GM21528 (cell line): ENCODE measurements around the gene ELL.

ENCODE experiments used
- ATAC-seq: cut with Tn5 transposase; IDR thresholded peaks from one replicate; pipeline ENCODE4 v1.9.1; 2021; ENCODE audit warnings: mild to moderate bottlenecking, moderate library complexity; ENCODE audit not compliant: unreplicated experiment, low FRiP score

ELL gene

DNA sequence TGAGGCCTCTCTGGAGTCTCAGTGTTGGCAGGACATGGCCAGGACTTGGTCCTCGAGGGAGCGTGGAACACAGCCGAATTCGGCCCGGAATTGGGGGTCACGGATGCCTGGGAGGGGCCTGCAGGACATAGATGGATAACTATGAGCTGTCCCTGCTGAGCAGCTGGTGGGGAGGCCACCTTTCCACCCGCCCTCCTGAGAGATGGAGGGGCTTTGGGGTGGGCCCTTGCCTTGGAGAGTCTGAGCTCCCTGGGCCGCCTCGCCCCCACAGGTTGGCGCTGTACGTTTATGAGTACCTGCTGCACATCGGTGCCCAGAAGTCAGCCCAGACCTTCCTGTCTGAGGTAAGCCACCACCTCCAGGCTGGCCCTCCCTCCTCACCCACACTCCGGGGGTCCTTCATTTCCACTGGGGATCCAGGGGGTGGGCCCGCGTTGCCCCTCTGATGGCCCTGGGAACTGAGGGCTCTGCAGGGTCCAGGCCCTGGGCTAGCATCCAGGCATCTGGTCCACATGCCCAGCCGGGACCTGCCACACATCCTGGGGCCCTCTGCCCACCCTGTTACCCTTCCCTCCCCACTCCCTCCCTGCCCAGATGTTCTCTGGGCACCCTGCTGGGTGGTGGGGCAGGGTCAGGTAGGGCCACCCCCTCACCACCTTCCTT, 94.7 kb downstream of the ELL start:
- no peak for ATAC-seq

DNA sequence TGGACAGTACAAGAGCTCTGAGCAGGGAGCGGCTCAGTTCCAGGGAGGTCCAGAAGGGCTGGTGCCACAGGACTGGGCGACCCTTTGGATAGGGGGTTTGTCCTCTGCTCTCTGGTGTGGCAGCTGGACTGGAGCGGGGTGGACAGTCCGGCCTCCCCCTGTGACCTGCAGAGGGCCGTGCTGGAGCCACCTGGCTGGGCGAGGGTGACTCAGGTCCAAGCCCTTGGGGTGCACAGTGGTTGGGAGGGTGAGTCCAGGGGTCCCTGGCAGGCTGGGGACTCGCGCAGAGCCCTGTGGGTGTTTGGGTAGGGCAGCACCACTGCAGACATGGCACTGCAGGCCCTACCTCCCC, 95.5 kb downstream of the ELL start:
- ATAC-seq = no peak

DNA sequence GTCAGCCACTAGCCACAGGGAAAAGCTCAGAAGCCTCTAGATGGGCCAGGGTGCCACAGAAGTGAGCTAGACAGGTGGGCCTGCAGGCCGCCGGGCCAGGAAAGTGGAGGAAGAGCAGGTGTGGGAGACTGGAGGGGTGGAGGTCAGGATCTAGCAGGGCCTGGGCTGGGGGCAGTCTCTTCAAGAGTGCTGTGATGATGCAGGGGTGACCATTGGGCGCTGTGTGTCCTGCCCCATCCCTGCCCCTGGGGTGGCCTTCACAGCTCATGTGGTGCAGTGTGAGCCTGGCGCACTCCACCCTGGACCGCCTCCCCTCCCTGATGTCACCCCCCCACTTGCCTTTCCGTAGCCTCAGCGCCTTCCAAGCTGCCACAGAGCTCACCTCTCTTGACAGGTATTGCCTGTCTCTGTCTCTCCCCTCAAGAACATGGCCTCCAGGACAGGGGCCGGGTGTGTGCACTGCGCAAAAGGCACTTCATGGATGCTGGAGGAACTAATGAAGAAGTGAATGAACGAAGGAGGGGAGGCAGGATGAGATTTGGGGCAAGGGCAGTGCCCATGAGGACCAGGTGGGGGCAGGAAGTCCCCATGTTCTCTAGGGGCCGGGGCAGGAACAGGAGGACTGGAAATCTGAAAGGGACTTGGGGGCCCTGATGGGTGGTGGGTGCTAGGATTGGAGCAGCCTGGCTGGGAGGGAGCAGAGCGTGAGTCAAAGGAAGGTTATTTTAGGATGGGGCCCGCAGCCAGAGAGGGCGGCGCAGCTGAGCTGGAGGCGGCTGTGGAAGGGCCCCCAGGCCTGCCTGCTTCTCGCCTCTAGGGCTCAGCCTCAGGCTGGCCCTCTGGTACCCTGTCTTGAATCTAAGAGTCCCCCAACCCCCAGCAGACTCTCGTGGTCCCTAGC, 96.1 kb downstream of the ELL start:
- ATAC-seq = no peak

DNA sequence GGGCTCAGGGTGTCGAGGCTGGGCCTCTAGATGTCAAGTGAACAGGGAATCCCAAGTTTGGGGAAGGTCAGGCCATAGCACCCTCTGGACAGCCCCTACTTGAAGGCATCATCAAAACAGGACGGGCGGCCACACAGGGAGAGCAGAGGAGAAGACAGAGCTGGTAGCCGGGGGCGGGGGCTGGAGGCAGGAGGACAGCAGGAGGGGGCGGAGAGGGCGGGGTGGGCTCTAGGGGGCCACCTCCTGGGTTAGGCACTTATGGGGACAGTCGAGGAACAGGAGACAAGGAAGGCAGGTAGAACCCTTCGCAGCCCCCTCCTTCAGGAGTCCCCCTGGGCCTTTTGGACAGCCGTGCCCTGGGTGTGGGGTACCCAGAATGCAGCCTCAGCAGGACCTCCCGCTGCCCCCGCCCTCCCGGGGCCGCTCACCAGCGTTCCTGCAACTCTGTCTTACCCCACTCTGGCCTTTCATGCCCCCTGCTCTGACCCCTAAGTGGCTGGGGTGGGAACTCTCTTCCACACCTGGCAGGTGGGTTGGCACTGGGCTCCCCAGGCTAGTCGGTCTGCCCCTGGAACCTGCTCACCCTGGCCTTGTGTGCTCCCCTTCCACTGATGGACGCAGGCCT, 96.9 kb downstream of the ELL start:
- no peak for ATAC-seq

DNA sequence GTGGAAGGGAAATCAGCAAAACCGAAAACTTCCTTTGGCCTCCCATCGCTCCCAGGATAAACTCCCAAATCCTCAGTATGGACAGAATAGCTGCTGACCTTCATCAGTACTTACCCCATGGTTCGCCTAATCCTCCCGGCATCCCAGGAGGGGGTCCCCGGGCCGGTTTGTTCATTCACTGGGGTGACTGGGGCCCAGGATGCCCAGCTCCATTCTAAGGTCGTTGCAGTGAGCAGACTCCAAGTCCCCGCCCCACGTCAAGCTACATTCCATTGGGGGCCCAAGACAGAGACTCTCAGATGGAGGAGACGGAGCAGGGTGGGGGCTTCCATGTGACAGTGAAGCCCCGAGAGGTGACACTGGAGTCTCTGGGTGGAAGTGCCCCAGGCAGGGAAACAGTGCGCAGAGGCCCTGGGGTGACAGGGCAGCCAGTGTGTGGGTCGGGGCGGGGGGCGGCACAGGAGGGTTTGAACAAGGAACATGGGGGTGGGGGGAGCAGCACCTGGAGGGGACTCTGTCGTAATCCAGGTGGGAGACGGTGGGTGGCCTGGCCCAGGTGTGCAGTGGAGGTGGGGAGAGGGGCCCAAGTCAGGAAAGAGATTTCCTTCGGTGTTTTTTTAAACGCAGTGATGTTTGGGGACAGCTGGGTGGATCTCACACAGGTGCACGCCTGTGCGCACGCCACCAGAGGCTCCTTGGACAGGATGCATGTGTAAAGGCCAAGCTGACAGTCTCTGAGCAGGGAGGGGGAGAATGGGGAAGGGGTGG, 97.6 kb downstream of the ELL start:
- ATAC-seq = no peak

DNA sequence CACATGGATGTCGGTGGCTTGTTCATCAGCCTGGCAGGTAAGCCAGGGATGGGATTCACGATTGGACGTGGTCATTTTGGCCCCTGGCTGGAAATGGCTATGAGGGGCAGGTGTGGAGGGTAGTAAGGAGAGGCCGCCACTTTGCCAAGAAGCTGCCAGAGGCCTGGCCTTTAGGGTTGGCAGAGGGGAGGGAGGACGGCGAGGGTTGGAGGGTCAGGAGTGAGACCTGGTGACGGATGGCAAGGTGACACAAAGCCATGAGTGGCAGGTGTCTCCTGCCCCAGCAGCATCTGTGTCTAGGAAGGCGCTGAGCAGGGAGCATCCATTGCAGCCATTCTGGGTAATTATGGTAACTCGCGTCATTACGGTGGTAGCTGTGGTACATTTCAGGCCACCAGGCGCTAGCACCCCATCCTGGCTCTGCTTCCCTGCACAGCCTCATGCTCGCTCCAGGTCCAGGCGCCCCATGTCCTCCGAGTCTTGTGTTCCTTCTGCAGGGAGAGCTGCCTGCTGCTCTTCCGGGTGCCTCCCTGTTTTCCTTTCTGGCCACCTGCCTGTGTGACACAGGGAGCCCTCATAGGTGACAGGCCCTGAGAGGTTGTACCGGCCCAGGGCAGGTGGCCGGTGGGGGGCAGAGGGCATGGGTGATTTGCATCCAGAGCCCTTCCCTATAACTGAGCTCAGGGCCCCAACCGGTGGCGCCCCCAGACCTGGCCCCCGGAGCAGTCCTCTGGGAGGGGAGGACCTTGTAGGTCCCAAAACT, 98.4 kb downstream of the ELL start:
- no peak for ATAC-seq

DNA sequence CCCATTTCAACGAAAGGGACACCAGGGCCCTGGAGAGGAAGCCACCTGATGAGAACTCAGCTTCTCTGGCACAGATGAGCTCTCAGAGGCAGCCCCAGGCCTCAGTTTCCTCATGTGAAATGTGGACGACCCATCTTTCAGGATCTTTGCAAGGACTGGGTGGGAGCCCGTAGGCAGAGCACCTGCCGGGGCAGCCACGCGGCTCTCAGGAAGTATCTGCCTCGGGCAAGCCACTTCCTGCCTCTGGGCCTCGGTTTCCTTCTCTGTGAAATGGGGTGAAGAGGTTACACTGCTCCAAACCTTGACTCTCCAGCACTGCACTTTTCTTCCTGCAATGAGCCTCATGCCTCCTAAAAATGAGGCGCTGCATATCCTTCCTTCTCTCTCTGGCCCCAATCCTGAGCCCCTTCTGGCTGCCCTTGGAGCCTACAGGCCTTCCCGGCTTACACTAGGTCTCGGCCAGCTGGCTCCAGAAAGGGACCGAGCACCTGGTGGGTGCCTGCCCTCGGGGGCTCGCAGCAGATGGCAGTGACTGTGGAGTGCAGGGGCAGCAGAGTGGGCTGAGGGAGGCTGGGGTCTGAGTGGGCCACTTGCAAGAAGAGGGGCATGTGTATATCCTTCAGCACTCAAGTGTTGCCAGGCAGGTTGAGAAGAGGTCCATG, 99.2 kb downstream of the ELL start:
- no peak for ATAC-seq

DNA sequence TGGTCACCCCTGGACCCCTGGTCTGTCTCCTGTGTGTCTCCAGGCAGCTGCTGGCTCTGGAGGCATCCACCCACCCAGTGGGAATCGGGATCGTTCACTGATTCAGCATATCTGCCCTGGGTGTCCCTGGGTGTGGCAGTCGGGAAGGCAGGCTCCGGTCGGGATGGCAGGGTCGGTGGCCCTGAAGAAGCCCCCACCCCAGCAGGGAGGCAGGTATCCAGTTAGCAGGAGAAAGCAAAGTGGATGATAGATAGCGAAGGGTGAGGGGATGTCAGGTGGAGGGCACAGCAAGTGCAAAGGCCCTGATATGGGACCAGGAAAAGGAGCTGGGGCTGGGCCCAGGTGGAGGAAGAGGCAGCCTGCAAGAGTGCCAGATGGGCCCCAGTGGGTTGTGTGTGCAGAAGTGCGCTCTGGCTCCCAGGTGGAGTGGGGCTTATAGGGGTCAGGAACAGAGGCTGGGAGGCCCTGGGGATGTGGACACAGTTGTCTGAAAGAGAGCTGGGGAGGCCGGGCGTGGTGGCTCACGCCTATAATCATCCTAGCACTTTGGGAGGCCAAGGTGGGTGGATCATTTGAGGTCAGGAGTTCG, 100.4 kb downstream of the ELL start:
- ATAC-seq = no peak

DNA sequence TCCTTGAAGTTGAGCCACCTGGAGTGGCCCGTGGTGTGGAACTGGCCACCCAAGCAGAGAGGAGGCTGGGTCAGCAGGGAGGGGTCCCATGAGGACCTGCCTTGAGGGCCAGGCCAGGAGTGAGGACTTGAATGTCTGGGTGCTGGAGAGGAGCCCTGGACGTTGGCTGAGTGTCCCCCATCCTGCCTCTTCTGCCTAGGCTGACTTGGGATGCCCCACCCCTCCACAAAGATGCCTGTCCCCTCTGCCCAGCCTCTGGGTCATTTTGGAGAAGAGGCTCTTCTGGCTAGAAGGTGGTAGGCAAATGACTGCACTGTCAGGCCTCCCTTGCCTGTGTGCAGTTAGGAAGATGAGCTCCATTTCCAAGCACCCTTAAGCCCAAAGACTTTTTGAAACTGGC, 100.9 kb downstream of the ELL start:
- ATAC-seq = no peak

DNA sequence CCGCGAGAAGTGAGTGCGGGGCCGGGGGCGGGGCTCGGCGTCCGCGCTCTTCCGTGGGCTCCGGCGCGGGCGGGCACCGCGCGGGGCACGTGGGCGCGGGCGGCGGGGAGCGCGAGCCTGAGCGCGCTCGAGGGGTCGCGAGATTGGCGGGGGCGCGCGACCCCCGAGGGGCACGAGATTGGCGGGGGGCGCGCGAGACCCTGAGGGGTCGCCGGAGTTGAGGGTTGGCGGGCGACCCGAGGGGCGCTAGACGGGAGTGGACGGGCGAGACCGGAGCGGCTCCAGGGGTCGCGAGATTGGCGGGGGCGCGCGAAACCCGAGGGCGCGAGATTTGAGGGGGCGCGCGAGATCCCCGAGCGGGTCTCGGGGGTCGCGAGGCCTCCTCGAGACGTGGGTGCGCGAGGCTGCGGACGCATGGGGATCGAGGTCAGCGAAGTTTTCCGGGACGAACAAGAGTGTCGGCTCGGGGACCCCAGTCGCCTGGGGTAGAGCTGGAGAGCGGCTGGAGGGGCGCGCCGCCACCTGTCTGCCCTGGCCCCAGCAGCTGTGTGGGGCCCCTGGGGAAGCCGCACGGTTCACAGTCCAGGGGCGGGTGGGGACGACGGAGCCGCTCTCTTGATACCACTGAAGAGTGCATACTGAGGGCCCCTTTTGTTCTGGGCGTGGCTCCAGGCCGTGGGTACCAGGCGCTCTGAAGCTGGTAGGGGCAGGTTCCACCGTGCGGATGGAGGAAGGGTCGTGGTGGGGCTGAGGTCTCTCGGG, 102.0 kb downstream of the ELL start:
- peak; percentile 12 for ATAC-seq

DNA sequence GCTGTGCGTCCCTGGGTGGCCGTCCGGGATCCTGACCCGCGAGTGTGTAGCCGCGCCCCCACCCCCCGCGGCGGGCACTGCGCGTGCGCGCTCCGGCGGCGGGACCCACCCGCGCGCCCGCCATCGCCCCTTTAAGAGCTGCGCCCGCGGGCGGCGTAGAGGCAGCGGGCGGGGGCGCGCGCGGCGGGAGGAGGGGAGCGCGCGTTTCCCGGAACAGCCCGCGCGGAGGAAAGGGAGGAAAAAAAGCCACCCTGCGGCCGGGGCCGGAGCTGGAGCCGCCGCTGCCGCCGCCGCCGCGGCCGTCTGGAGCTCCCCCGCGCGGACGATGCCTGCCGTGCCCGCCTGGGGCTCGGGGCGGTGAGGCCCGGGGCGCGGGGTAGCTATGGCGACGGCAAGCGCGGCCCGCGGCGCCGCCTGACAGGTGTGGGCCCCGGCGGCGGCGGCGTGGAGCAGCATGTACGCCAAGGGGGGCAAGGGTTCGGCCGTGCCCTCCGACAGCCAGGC, 102.6 kb downstream of the ELL start, which contains the start of gene SSBP4:
Gene SSBP4 (plus strand): TSS at position 204 of the 504 bp plus-strand sequence. CDS start 251 bp downstream, at position 455.
- peak; percentile 37 for ATAC-seq

DNA sequence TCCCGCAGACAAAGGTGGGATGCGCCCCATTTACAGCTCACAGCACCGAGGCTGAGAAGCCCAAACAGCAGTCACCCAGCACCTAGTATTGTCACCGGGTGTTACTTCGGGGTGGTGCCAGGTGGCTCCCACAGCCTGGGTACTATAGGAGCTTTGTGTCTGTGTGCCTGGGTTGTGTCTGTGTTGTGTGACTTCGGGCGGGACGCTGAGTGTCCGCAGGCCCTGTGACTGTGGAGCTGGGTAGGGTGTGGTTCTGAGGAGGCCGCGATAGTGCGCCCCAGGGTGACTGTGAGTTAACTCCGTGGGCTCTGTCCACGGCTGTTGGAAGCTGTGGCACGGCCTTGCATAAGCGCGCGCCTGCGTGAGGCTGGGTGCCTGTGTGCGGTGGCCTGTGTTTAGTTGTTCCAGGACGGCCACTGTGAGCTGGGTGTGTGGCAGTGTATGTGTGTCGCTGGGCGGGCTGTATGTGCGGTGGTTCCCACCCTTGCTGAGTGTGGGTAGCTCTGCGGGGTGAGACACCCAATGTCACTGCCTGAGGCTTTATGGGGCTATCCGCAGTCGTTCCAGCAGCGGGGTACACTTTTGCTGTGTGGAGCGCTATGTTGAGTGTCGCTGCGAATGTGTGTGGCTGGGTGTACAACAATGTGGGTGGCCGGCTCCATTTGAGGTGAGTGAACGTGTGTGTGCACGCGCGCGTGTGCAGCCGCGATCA, 103.2 kb downstream of the ELL start:
- ATAC-seq = no peak

DNA sequence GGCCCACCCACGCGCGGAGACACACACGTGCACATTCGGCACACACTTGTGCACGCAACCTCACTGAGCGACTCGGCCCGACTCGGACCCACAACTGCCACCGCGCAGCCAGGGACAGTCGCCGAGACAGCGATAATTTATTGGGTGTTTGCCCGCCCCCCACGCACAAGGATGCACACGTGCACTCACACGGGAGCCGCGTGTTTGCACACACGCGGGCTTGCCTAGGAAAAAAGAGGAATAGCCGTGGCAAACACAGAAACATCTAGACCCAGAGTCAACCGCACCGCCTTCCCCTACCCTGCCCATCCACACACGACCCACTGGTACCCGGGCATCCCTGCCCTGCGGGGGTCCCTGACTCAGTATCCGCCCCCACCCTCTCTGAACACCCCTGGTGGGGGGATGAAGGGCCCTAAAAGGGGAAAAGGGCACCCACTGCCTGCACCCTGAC, 103.8 kb downstream of the ELL start:
- ATAC-seq = no peak

DNA sequence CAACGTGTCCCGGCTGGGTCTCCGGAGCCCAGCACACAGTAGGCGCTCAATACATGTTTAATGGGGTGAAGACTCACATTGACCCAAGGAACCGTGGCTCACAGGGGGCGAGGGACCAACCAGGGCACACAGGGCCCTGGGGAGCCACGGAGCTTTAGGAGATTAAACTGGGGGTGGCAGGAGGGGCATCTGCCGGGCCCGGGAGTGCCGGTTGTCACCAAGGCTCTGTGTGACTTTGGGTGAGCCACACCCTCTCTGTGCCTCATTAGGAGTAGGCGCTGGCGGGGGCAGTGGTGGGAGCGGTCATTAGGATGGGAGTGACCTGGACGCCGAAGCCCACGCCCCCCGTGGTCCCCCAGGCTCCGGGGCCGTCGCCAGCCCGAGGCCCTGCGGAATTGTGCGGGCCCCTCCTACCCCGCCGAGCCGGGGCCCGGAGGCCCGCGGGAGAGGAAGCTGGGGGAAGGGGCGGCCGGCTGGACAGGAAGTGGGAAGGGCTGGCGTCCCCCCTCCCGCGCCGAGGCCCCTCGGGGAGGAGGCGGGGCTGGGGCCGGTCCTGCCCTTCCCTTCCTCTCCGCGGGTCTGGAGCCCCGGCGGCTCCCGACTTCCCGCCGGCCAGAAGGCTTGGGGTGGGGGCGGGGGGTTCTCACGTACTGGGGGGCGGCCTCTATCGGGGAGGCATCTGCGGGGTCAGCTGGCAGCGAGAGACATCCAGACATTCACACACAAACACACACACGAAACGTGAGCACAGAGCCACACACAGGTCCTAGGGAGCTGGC, 104.4 kb downstream of the ELL start:
- no peak for ATAC-seq

DNA sequence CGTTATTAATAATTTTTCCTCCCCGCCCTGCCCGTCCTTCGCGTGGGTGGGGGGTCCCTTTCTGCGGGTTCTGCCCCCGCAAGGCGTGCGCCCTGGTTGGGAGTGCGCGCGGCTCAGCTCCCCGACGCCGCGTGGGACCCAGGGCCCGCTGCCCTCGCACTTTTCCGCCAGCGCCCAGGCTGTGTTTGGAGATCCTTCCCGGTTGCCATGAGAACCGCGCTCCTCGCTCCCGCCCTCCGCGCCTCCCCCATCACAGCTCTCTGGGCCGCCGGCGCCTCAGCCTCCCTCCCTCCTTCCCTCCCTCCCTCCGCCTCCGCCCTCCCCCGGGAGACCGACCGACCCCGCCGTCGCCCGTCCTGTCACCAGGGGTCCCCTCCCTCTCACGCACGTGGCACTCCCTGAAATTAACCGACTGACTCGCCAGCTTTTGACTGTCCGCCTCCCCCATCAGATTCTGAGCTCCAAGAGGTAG, 105.1 kb downstream of the ELL start:
- no peak for ATAC-seq

DNA sequence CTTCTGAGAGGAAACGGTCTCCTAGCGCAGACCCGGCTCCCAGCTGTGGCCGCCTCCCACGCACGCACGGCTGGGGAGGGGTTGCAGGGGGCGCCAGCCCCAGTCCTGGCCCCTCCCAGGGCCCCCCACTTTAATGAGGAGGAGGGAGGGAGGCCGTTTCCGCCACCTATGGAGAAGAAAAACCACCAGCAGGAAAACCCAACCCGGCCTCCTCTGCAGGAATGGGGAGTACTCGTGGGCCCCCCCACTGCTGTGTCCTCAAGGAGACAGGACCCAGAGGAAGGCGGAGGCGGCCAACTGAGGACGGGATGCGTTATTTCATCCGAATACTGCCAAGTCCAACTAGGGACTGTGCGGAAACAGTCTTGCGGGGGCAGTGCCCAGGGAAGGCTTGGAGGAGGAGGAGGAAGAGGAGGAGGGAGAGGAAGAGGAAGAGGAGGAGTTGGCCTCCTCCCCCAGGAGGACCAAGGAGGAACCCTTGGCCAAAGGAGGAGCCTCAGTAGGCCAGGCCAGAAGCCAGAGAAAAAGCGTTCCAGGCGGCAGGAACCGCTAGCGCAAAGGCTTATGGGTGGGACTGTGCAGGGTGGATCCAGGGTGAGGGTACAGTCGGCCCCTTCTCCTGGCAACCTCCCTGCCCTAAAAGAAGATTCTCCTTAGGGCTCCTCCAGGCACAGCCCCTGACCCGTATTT, 106.5 kb downstream of the ELL start:
- no peak for ATAC-seq
